NCI-H1092 (cell line): ENCODE data around the gene TSHZ3.

Experiments used
- DNase-seq: peaks from one replicate; lab custom pipeline; 2025; lab: John Stamatoyannopoulos, UW

The TSHZ3 gene

GRCh38 chr19:31349160-31349881 is at the start of gene TSHZ3:
Gene TSHZ3, minus strand, starts transcription at chr19:31349436. Its CDS starts 217 bp downstream, at chr19:31349219.
- no peak for DNase-seq

- no peak for DNase-seq
Observed at GRCh38 chr19:31397308-31397707, 48.1 kb upstream of the TSHZ3 start.

GRCh38 chr19:31392464-31392863 is 43.2 kb upstream of the TSHZ3 start:
- no peak for DNase-seq

GRCh38 chr19:31391518-31391917 is 42.3 kb upstream of the TSHZ3 start:
- no peak for DNase-seq

GRCh38 chr19:31390711-31391110 is 41.5 kb upstream of the TSHZ3 start:
- DNase-seq, result no peak

GRCh38 chr19:31389874-31390273 is 40.6 kb upstream of the TSHZ3 start:
- DNase-seq, result no peak

GRCh38 chr19:31387717-31388301 is 38.6 kb upstream of the TSHZ3 start:
- DNase-seq, result no peak

- no peak for DNase-seq
Observed at GRCh38 chr19:31386806-31387205, 37.6 kb upstream of the TSHZ3 start.

- no peak for DNase-seq
Observed at GRCh38 chr19:31385744-31386143, 36.5 kb upstream of the TSHZ3 start.

- no peak for DNase-seq
Observed at GRCh38 chr19:31383553-31383952, 34.3 kb upstream of the TSHZ3 start.

GRCh38 chr19:31380854-31381253 is 31.6 kb upstream of the TSHZ3 start:
- no peak for DNase-seq

GRCh38 chr19:31378404-31378803 is 29.2 kb upstream of the TSHZ3 start:
- DNase-seq, result no peak

- no peak for DNase-seq
Observed at GRCh38 chr19:31377736-31378135, 28.5 kb upstream of the TSHZ3 start.

GRCh38 chr19:31372246-31372781 is 23.1 kb upstream of the TSHZ3 start:
- no peak for DNase-seq

- DNase-seq, result no peak
Observed at GRCh38 chr19:31370216-31370615, 21.0 kb upstream of the TSHZ3 start.

- DNase-seq, result no peak
Observed at GRCh38 chr19:31364963-31365362, 15.7 kb upstream of the TSHZ3 start.

- no peak for DNase-seq
Observed at GRCh38 chr19:31361728-31362127, 12.5 kb upstream of the TSHZ3 start.

- DNase-seq, result no peak
Observed at GRCh38 chr19:31357315-31357673, 8.1 kb upstream of the TSHZ3 start.

- no peak for DNase-seq
Observed at GRCh38 chr19:31356587-31357314, 7.5 kb upstream of the TSHZ3 start.

- DNase-seq, result no peak
Observed at GRCh38 chr19:31355665-31356289, 6.5 kb upstream of the TSHZ3 start.

- DNase-seq, result no peak
Observed at GRCh38 chr19:31354799-31355664, 5.8 kb upstream of the TSHZ3 start.

- no peak for DNase-seq
Observed at GRCh38 chr19:31354316-31354715, 5.1 kb upstream of the TSHZ3 start.
